ENCODE data around the gene ACAT1. TPM values are rescaled to one million over a fixed set of nuclear protein-coding genes. Genes with fewer than 3 reads are reported as not detected.
"Not testable (repeated sequence)": the region's sequence is repeated elsewhere in the genome, so short reads cannot be mapped to it uniquely, and the experiment has no call there.

ACAT1 gene
- 54.5 TPM for polyA plus RNA-seq (ENCODE audit: insufficient read length)

- DNase-seq = peak; percentile 95
Measured at GRCh38 chr11:108121274-108122155, at the start of gene ACAT1. TSS of gene ACAT1 (plus strand) at chr11:108121567. CDS start at chr11:108121607, 40 bp downstream.

GRCh38 chr11:108084811-108085210, 36.6 kb upstream of the ACAT1 start:
- no peak for DNase-seq

- DNase-seq = no peak
Measured at GRCh38 chr11:108085672-108086071, 35.7 kb upstream of the ACAT1 start.

- DNase-seq = no peak
Measured at GRCh38 chr11:108092134-108092533, 29.2 kb upstream of the ACAT1 start.

GRCh38 chr11:108093128-108093904, 28.1 kb upstream of the ACAT1 start:
- no peak for DNase-seq

- no peak for DNase-seq
Measured at GRCh38 chr11:108097179-108097578, 24.2 kb upstream of the ACAT1 start.

GRCh38 chr11:108101090-108101775, 20.1 kb upstream of the ACAT1 start:
- DNase-seq = no peak

GRCh38 chr11:108111126-108111525, 10.2 kb upstream of the ACAT1 start:
- no peak for DNase-seq

- DNase-seq = no peak
Measured at GRCh38 chr11:108112057-108112456, 9.3 kb upstream of the ACAT1 start.

GRCh38 chr11:108115500-108116140, 5.7 kb upstream of the ACAT1 start:
- DNase-seq = peak; percentile 80

- peak; percentile 36 for DNase-seq
Measured at GRCh38 chr11:108117746-108118371, 3.5 kb upstream of the ACAT1 start.

GRCh38 chr11:108120936-108121273, 462 bp upstream of the ACAT1 start:
- DNase-seq = not testable (repeated sequence)

- peak; percentile 25 for DNase-seq
Measured at GRCh38 chr11:108122166-108122628, 830 bp downstream of the ACAT1 start.

GRCh38 chr11:108125096-108125495, 3.7 kb downstream of the ACAT1 start:
- DNase-seq = no peak

- no peak for DNase-seq
Measured at GRCh38 chr11:108128772-108129171, 7.4 kb downstream of the ACAT1 start.

GRCh38 chr11:108131993-108132392, 10.6 kb downstream of the ACAT1 start:
- no peak for DNase-seq

- not testable (repeated sequence) for DNase-seq
Measured at GRCh38 chr11:108132993-108133538, 11.7 kb downstream of the ACAT1 start.

- no peak for DNase-seq
Measured at GRCh38 chr11:108135845-108136544, 14.6 kb downstream of the ACAT1 start.

- no peak for DNase-seq
Measured at GRCh38 chr11:108137212-108137611, 15.8 kb downstream of the ACAT1 start.

GRCh38 chr11:108142304-108142703, 20.9 kb downstream of the ACAT1 start:
- DNase-seq = no peak

- DNase-seq = no peak
Measured at GRCh38 chr11:108144615-108145014, 23.2 kb downstream of the ACAT1 start.
